ENCODE measurements around the gene HDAC5.

- TF ChIP-seq, protein P1, sequence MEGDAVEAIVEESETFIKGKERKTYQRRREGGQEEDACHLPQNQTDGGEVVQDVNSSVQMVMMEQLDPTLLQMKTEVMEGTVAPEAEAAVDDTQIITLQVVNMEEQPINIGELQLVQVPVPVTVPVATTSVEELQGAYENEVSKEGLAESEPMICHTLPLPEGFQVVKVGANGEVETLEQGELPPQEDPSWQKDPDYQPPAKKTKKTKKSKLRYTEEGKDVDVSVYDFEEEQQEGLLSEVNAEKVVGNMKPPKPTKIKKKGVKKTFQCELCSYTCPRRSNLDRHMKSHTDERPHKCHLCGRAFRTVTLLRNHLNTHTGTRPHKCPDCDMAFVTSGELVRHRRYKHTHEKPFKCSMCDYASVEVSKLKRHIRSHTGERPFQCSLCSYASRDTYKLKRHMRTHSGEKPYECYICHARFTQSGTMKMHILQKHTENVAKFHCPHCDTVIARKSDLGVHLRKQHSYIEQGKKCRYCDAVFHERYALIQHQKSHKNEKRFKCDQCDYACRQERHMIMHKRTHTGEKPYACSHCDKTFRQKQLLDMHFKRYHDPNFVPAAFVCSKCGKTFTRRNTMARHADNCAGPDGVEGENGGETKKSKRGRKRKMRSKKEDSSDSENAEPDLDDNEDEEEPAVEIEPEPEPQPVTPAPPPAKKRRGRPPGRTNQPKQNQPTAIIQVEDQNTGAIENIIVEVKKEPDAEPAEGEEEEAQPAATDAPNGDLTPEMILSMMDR (IDR thresholded peaks at IDR 0.05; ENCODE audit: insufficient read depth, low read length): no peak
- no peak for TF ChIP-seq SPI1 (IDR thresholded peaks at IDR 0.05; ENCODE audit: borderline replicate concordance, low read depth)
Measured at GRCh38 chr17:44118427-44119050, 4.9 kb downstream of the HDAC5 start.
